A673 (cell line): ENCODE measurements around the gene CCDC7. TPM values are rescaled to one million over a fixed set of nuclear protein-coding genes. Genes with fewer than 3 reads are reported as not detected.

Experiments used
- BruUV-seq: library from RNA; stranded (reverse); fragments of 400-500 nt; replicated peaks from 2 replicates; lab custom pipeline; 2021; lab: Mats Ljungman, UMichigan
- CTCF ChIA-PET: fragments of 300-600 bp; sonication (Branson Sonifier 250); formaldehyde crosslinking; loops from one replicate; lab custom pipeline; 2022; ENCODE audit warnings: antibody characterized with exemption; lab: Charles Lee
- POLR2A ChIA-PET: fragments of 300-600 bp; sonication (Branson Sonifier 250); formaldehyde crosslinking; loops from one replicate; lab custom pipeline; 2022; ENCODE audit warnings: antibody characterized with exemption; ENCODE audit not compliant: low non-redundant PET; lab: Charles Lee
- DNase-seq: peaks from one replicate; pipeline ENCODE4 v3.0.0-alpha.2; 2015; ENCODE audit warnings: low spot score
- H3K27ac ChIP-seq: fragments of 200-600 bp; sonication (generic); 2 replicates; pipeline ENCODE4 v1.5.1; 2016; ENCODE audit warnings: mixed run types, low read depth, mild to moderate bottlenecking, mixed read lengths, antibody characterized with exemption, low read length; ENCODE audit not compliant: poor library complexity, severe bottlenecking
- H3K27me3 ChIP-seq: fragments of 200-600 bp; sonication (generic); replicated peaks from 2 replicates; pipeline ENCODE4 v1.6.1; 2017; ENCODE audit warnings: mixed run types, low read depth, mild to moderate bottlenecking, mixed read lengths, antibody characterized with exemption, low read length; ENCODE audit not compliant: insufficient read depth, poor library complexity
- H3K36me3 ChIP-seq: fragments of 200-600 bp; sonication (generic); 2 replicates; pipeline ENCODE4 v1.6.1; 2016; ENCODE audit warnings: mixed run types, mild to moderate bottlenecking, mixed read lengths, antibody characterized with exemption, low read length; ENCODE audit not compliant: insufficient read depth, poor library complexity, severe bottlenecking
- H3K4me1 ChIP-seq: fragments of 200-600 bp; sonication (generic); 2 replicates; pipeline ENCODE4 v1.6.1; 2017; ENCODE audit warnings: mixed run types, mild to moderate bottlenecking, mixed read lengths, antibody characterized with exemption, low read length; ENCODE audit not compliant: insufficient read depth, poor library complexity, severe bottlenecking
- H3K4me3 ChIP-seq: fragments of 200-600 bp; sonication (generic); 2 replicates; pipeline ENCODE4 v1.5.1; 2016; ENCODE audit warnings: low read depth, mixed run types, mild to moderate bottlenecking, mixed read lengths, low read length; ENCODE audit not compliant: poor library complexity, severe bottlenecking
- H3K9me3 ChIP-seq: fragments of 200-600 bp; sonication (generic); 2 replicates; pipeline ENCODE4 v1.6.1; 2016; ENCODE audit warnings: mixed run types, low read depth, mild to moderate bottlenecking, mixed read lengths, antibody characterized with exemption, low read length; ENCODE audit not compliant: poor library complexity, severe bottlenecking
- EZH2 ChIP-seq: fragments of 200-600 bp; sonication (generic); IDR thresholded peaks from 2 replicates; pipeline ENCODE4 v1.6.1; 2017; ENCODE audit warnings: borderline replicate concordance, low read depth, mild to moderate bottlenecking, mixed read lengths, antibody characterized with exemption, low read length; ENCODE audit not compliant: poor library complexity, severe bottlenecking
- intact Hi-C: fragments of 100-400 bp; cut with micrococcal nuclease; formaldehyde crosslinking; loops from one replicate; pipeline ENCODE4 v1.10.0; 2022; ENCODE audit not compliant: unreplicated experiment
- total RNA-seq: library from RNA; stranded (reverse); gene quantifications from 2 replicates; pipeline ENCODE4 v1.2.3, GENCODE V29; 2021
- TF ChIP-seq, protein P1 (sequence below): fragments of 300-800, 200-600 bp; sonication (generic); conservative IDR thresholded peaks from 2 replicates; pipeline ENCODE4 v1.5.1; 2017; ENCODE audit warnings: low read depth, mild to moderate bottlenecking, antibody characterized with exemption, low read length, moderate library complexity, mixed read lengths

CCDC7 gene
- total RNA-seq, 1 experiment from 2014 or later = 16.4 TPM

DNA sequence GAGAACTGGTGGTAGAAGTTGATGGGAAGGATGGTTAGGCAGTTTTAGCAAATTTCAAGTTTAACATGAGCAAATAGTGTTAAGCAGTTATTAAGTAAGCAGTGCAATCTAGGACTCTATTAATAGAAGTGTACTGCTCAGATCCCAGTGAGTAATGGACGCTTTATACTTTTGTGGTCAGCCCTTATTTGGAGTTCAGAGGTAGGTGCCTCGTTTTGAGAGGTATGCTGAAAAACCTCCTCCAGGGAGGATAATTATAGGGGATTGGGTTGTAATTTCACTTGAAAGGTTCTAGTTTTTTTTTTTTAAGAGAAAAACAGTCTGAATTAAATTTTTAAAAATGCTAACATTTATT, 33.5 kb upstream of the CCDC7 start:
- no peaks in the 10 kb centered on the region for H3K27me3 ChIP-seq
- H3K9me3 ChIP-seq = no peaks in the 10 kb centered on the region
- no TSS peak for BruUV-seq
- no peak for DNase-seq
- intact Hi-C loops = no loop called here
- H3K27ac ChIP-seq = no peak overlapping the region
- H3K36me3 ChIP-seq = no peaks in the 10 kb centered on the region
- CTCF ChIA-PET = no interaction called here
- no peak overlapping the region for H3K4me3 ChIP-seq
- TF ChIP-seq, protein P1, sequence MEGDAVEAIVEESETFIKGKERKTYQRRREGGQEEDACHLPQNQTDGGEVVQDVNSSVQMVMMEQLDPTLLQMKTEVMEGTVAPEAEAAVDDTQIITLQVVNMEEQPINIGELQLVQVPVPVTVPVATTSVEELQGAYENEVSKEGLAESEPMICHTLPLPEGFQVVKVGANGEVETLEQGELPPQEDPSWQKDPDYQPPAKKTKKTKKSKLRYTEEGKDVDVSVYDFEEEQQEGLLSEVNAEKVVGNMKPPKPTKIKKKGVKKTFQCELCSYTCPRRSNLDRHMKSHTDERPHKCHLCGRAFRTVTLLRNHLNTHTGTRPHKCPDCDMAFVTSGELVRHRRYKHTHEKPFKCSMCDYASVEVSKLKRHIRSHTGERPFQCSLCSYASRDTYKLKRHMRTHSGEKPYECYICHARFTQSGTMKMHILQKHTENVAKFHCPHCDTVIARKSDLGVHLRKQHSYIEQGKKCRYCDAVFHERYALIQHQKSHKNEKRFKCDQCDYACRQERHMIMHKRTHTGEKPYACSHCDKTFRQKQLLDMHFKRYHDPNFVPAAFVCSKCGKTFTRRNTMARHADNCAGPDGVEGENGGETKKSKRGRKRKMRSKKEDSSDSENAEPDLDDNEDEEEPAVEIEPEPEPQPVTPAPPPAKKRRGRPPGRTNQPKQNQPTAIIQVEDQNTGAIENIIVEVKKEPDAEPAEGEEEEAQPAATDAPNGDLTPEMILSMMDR = no peak
- no peak for TF ChIP-seq EZH2
- POLR2A ChIA-PET = no interaction called here
- peaks cover 9% of the 10 kb centered on the region for H3K4me1 ChIP-seq

DNA sequence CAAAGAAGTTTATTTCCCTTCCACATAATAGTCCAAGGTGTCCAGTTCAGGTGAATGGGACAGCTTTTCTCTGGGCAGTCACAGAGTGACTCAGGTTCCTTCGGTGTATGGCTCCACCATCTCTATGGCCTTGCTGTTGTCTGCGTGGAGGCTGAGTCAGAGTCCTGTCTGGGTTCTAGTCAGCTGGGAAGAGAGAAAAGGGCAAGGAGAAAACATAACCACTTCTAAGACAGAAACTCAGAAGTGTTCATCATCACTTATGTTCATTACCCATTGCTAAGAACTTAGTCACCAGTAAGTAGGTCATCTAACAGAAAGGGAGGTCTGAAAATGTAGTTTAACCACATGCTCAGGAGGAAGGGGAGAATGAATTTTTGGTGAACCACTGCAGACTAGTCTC, 32.4 kb upstream of the CCDC7 start:
- Histone ChIP-seq H3K27ac (no peak overlapping the region), H3K36me3 (no peaks in the 10 kb centered on the region), H3K27me3 (no peaks in the 10 kb centered on the region), H3K9me3 (no peaks in the 10 kb centered on the region), H3K4me3 (no peak overlapping the region), H3K4me1 (peaks cover 9% of the 10 kb centered on the region)
- ChIA-PET CTCF (no interaction called here), POLR2A (no interaction called here)
- intact Hi-C loops = no loop called here
- TF ChIP-seq, protein P1 = no peak
- TF ChIP-seq EZH2 = no peak
- DNase-seq = no peak
- BruUV-seq = no TSS peak

DNA sequence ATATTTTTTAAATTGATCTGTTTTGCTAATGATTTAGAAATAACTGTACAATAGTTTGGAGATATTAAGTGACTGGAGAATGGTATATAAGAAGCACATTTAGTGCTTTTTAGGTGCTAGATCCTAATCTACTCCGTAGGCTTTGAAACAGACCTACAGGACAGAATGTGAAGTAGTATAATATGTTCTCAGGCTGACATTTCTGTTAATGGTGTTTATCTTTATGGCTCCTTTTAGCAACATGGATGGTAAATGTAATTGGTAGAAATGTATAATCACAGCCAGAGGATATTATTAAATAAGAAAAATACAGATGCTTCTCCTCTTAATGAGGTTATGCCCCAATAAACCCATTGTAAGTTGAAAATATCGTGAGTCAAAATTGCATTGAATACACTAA, 30.6 kb upstream of the CCDC7 start:
- Histone ChIP-seq H3K4me3 (no peak overlapping the region), H3K27me3 (no peaks in the 10 kb centered on the region), H3K9me3 (no peaks in the 10 kb centered on the region), H3K36me3 (no peaks in the 10 kb centered on the region), H3K27ac (no peak overlapping the region), H3K4me1 (peaks cover 9% of the 10 kb centered on the region)
- TF ChIP-seq, protein P1 = no peak
- no peak for TF ChIP-seq EZH2
- ChIA-PET POLR2A (interaction anchor here (0.6 kb wide), 1 partner anchor 14 kb away, joined by 4 read pairs; no protein-coding TSS in a partner anchor), CTCF (no interaction called here)
- DNase-seq = no peak
- BruUV-seq = no TSS peak
- intact Hi-C loops = no loop called here
